Omental fat pad (tissue), 4 donors: ENCODE data around the gene MGMT. TPM values are rescaled to one million over a fixed set of nuclear protein-coding genes. Genes with fewer than 3 reads are reported as not detected.

ENCODE experiments used
- ATAC-seq: fragments of 150-250 bp; one replicate; pipeline ENCODE4 v1.9.1; 2016; ENCODE audit warnings: mild to moderate bottlenecking, moderate library complexity; ENCODE audit not compliant: low FRiP score
- DNase-seq: peaks from one replicate; pipeline ENCODE4 v3.0.0-alpha.2; 2019; ENCODE audit warnings: low spot score
- CTCF ChIP-seq, 3 donors: fragments of 450-650 bp; IDR thresholded peaks; one replicate each; pipeline ENCODE4 v1.5.1; 2016 to 2017; ENCODE audit warnings: antibody characterized with exemption in 3 of 3, mild to moderate bottlenecking in 3 of 3, moderate library complexity in 2 of 3
- total RNA-seq, 4 donors: library from RNA; depleted of rRNA; stranded (reverse); fragments of >200 nt; gene quantifications; one replicate each; pipeline ENCODE4 v1.1.0, GENCODE V29; 2016

MGMT gene
- total RNA-seq, 4 donors from 2014 or later = 27.3 to 56.6 (median 35.4) TPM

GRCh38 chr10:129546106-129546505, 79.1 kb downstream of the MGMT start:
- ATAC-seq (no peak), DNase-seq (no peak)
- no peak for TF ChIP-seq CTCF (IDR thresholded peaks at IDR 0.05)

DNA sequence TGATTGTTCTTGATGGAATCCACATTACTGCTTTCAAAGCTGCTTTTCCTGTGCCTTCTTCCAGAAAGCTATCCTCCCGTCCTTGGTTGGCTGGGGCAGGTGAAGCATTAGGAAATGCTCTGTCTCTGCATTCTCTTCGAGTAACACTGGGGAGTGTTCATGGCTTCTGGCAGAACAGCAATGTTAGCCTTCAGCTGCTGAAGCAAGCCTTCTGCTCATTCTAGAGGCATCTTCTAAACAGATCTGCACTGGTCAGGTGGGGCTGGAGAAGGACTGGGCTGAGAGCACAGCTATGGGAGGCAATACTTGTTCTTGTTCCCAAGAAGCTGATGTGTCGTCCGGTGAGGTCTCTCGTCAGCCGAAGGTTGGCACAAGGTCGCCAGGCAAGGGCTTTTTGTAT, 80.6 kb downstream of the MGMT start:
- ATAC-seq (no peak), DNase-seq (no peak)
- no peak for TF ChIP-seq CTCF (IDR thresholded peaks at IDR 0.05)

- ATAC-seq (no peak), DNase-seq (no peak)
- TF ChIP-seq CTCF (IDR thresholded peaks at IDR 0.05) = no peak
Observed at GRCh38 chr10:129548600-129548999, 81.6 kb downstream of the MGMT start.

DNA sequence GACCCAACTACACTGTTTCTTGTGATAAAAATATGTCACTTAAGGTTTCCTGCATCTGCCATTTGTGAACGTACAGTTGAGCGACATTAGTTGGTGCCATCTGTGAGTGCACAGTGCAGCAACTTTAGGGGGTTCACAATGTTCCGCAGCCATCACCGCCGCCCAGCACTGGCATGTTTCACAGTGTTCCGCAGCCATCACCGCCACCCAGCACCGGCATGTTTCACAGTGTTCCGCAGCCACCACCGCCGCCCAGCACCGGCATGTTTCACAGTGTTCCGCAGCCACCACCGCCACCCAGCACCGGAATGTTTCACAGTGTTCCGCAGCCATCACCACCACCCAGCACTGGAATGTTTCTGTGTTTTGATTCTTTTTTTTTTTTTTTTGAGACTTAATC, 83.0 kb downstream of the MGMT start:
- ATAC-seq (no peak), DNase-seq (no peak)
- TF ChIP-seq CTCF (IDR thresholded peaks at IDR 0.05) = no peak

GRCh38 chr10:129550658-129551057, 83.6 kb downstream of the MGMT start:
- no peak for TF ChIP-seq CTCF (IDR thresholded peaks at IDR 0.05)
- ATAC-seq = no peak
- DNase-seq = no peak

- ATAC-seq (no peak), DNase-seq (no peak)
- no peak for TF ChIP-seq CTCF (IDR thresholded peaks at IDR 0.05)
Observed at GRCh38 chr10:129552119-129552518, 85.1 kb downstream of the MGMT start.

GRCh38 chr10:129553928-129554327, 86.9 kb downstream of the MGMT start:
- no peak for TF ChIP-seq CTCF (IDR thresholded peaks at IDR 0.05)
- DNase-seq (no peak), ATAC-seq (no peak)
